DMS153 (cell line): ENCODE data around the gene ACBD7.
A peak's percentile ranks its signal among the peaks of the same experiment; 100 is the strongest.

Experiments used
- DNase-seq: peaks from one replicate; lab custom pipeline; 2025; lab: John Stamatoyannopoulos, UW

Gene ACBD7

DNA sequence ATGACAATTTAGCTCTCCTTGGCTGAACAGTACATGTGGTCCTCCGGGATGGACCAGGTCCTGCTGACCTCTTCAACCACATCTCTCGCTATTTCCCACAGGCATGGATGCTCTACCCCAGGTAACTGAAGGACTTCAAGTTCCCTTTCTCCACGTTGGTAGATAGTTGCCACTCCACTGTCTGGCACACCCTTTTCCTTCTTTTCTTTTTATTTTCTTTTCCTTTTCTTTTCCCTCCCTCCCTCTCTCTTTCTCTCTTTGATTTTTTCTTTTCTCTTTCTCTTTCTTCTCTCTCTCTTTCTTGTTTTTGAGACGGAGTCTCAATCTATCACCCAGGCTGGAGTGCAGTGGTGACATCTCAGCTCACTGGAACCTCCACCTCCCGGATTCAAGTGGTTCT is 2.8 kb upstream of the ACBD7 start:
- no peak for DNase-seq

GRCh38 chr10:15084502-15084922 is 4.1 kb downstream of the ACBD7 start:
- peak; percentile 30 for DNase-seq

DNA sequence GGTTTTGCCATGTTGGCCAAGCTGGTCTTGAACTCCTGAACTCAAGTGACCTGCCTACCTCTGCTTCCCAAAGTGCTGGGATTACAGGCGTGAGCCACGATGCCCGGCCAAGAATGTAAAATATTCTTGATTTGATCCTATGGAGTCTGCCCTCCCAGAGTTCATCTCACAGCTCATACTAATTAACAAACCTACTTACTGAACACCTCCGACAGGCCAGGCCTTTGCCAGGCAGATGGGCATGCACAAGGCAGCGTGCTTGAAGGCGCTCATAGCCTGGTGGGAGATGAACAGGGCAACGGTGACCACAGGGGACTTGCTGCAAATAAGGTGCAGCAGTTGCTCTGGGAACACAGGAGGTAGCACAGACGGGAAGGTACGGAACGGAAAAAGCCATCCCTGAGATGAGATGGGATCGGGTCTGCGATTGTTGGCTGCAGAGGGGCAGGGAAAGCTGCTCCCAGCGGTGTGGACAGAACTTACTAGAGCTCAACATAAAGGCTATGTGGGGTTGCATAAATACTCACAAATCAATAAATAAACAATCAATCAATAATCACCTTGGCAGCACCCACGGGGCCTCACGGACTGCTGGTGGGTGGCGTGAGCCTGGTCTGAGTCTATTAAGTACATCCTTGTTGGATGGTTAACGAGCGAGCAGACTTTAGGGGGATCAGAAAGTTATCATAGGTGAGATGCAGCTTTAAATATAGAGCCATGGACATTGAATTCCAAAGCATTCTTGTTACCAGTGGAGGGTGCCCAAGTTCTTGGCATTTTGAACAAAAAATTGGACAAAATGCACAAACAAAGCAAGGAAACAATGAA is 4.7 kb downstream of the ACBD7 start:
- no peak for DNase-seq

DNA sequence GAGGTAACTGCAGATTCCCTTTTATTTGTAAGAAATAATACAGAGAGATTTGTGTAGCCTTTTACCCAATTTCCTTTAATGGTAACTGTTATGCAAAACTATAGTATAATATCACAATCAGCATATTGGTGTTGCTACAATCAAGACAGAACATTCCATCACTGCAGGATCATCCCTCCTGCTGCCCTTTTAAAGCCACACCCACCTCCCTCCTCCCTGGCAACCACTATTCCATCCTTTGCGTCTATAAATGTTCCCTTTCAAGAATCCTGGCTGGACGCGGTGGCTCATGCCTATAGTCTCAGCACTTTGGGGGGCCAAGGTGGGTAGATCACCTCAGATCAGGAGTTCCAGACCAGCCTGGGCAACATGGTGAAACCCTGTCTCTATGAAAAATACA is 13.2 kb downstream of the ACBD7 start:
- no peak for DNase-seq

- DNase-seq = no peak
Measured at GRCh38 chr10:15072358-15072757, 16.2 kb downstream of the ACBD7 start.

GRCh38 chr10:15069230-15069629 is 19.3 kb downstream of the ACBD7 start:
- no peak for DNase-seq

GRCh38 chr10:15068802-15069201 is 19.8 kb downstream of the ACBD7 start:
- no peak for DNase-seq

GRCh38 chr10:15067154-15067553 is 21.4 kb downstream of the ACBD7 start:
- no peak for DNase-seq

GRCh38 chr10:15060638-15061037 is 27.9 kb downstream of the ACBD7 start:
- no peak for DNase-seq

DNA sequence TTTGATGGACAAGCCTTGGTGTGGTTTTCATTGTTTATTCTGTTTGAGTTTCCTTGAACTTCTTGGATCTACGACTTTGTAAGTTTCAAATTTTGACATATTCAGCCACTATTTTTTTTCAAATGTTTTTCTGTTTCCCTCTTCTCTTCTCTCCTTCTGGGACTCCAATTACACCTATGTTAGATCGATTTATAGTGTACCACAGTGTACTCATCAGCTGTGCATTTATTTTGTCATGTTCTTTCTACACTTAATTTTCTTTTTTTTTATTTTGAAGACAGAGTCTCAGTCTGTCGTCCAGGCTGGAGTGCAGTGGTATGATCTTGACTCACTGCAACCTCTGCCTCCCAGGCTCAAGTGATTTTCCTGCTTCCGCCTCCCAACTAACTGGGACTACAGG is 28.7 kb downstream of the ACBD7 start:
- no peak for DNase-seq

DNA sequence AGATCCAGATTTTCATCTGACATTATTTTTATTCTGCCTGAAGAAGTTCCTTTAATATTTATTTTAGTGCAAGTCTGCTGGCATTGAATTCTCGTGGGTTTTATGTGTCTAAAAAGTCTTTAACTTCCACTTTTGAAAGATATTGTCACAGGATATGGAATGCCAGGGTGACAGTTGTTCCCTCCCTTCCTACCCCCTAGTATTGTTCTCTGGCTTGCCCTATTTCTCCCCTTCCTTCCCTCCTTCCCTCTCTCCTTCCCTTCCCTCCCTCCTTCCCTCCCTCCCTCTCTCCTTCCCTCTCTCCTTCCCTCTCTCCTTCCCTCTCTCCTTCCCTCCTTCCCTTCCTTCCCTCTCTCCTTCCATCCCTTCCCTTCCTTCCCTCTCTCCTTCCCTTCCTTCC is 29.9 kb downstream of the ACBD7 start:
- no peak for DNase-seq

GRCh38 chr10:15053061-15053460 is 35.5 kb downstream of the ACBD7 start:
- DNase-seq = no peak

DNA sequence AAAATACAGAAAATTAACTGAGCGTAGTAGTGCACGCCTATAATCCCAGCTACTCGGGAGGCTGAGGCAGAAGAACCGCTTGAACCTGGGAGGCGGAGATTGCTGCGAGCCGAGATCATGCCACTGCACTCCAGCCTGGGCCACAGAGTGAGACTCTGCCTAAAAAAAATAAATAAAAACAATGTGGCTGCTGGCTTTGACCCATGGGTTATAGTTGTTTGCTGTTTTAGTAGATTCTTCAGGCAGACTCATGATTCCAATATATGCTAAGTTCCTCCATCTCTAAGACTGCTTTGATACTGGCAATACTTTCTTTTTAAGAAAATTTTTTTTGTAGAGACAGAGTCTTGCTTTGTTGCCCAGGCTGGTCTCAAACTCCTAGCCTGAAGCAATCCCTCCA is 36.5 kb downstream of the ACBD7 start:
- DNase-seq = no peak

- DNase-seq = no peak
Measured at GRCh38 chr10:15049533-15049932, 39.0 kb downstream of the ACBD7 start.

GRCh38 chr10:15046626-15047025 is 42.0 kb downstream of the ACBD7 start:
- no peak for DNase-seq

DNA sequence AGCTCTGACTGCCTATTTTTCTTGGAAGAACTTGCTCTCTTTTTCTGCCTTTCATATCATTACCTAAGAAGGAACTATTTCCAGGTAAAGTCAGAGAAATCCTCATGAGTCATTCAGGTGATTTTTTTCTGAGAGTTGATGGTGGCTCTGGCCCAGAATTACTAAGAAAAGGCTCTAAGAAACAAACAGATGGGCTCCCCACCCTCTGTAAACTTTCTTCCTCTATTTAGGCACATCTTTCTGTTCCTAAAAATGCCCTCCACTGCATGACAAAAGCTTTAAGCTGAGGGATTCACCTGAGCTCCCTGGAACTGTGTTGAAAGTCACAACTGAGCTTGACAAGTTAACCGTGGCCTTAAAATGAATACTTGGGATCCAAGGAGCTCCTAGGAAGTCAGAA is 43.2 kb downstream of the ACBD7 start:
- DNase-seq = no peak

DNA sequence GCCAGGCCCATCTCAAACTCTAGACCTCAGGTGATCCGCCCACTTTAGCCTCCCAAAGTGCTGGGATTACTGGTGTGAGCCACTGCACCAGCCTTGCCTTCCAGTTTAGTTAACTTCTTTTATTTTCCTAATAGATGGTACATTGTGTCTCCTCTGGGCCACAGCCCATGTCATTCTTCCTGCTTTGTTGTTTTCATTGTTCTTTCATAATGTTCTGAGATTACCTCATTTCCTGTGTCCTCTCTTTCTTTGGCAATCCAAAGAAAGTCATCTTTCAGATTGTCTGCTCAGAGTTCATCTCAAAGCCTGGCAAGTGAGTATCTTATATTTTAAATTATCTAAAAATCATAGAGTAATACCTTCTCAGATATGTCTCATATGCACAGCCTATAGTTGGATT is 44.9 kb downstream of the ACBD7 start, which contains the start of gene OLAH:
OLAH (plus strand) TSS at position 270 of the 400 bp plus-strand sequence. CDS start 3,346 bp downstream, outside the sequence.
- no peak for DNase-seq

- no peak for DNase-seq
Measured at GRCh38 chr10:15038416-15038815, 50.2 kb downstream of the ACBD7 start.

DNA sequence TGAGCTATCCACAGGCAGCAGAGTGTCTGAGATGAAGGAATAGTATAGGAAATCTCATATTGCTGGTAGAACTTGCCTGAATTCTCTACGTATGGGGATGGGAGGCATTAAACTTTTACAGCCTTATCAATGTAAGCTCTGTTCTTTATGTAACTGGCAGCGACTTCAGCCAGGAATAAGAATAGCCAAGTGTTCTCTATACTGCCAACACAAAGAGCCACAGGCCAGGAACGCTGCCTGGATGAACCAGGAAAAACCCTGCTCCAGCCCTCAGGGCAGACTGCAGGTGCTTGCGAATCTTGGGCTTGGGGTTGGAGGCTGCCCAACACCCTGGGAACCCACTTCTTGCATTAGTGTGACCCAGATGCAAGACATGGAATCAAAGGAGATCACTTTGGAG is 50.9 kb downstream of the ACBD7 start:
- DNase-seq = no peak

GRCh38 chr10:15035385-15036301 is 52.9 kb downstream of the ACBD7 start:
- no peak for DNase-seq

DNA sequence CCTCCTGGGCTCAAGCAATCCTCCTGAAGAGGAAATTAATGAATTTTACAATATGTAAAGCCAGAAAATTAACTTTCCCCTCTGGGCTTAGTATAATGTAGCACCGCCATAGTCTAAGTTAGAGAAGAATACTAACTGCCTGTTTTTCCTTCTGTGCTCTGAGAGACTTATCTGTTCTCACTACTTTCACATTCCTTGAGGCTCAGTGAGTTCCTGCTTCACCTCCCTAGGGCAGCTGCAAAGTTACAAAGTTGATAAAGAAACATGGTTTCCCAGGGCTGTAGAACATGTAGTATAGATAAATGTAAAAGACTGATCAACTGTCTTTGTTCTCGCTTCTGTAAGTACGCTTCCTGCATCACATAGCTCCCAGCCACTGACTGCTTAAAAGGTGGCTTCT is 60.8 kb downstream of the ACBD7 start:
- no peak for DNase-seq
